Fibroblast of the aortic adventitia (primary cell): ENCODE results near the gene EVI5L. TPM values are rescaled to one million over a fixed set of nuclear protein-coding genes. Genes with fewer than 3 reads are reported as not detected.

Experiments
- DNase-seq: peaks from one replicate; pipeline ENCODE4 v3.0.0-alpha.2; 2010; ENCODE audit warnings: low read depth
- H3K4me3 ChIP-seq: 2 replicates; pipeline ENCODE4 v1.5.1; 2011; ENCODE audit warnings: low read depth, mild to moderate bottlenecking, control low read depth, low read length, moderate library complexity
- CTCF ChIP-seq: IDR thresholded peaks from 2 replicates; pipeline ENCODE4 v1.5.1; 2011; ENCODE audit warnings: mild to moderate bottlenecking, low read length, control low read depth, inconsistent platforms; ENCODE audit not compliant: insufficient read depth
- total RNA-seq: library from RNA; depleted of rRNA; stranded (reverse); fragments of >200 nt; gene quantifications from 2 replicates; pipeline ENCODE4 v1.2.3, GENCODE V29; 2012; ENCODE audit warnings: low replicate concordance

The EVI5L gene
- total RNA-seq, 1 donor: 16.6 TPM

- no peak overlapping the region for H3K4me3 ChIP-seq
- no peak for TF ChIP-seq CTCF
- no peak for DNase-seq
These were observed 7.0 kb upstream of the EVI5L start for GRCh38 chr19:7822910-7823515.

- DNase-seq: no peak
- no peak for TF ChIP-seq CTCF
- no peak overlapping the region for H3K4me3 ChIP-seq
These were observed 6.2 kb upstream of the EVI5L start for GRCh38 chr19:7823686-7824301.

GRCh38 chr19:7829166-7829520 lies 875 bp upstream of the EVI5L start:
- no peak for TF ChIP-seq CTCF
- H3K4me3 ChIP-seq: peak overlapping the region; percentile 55
- DNase-seq: no peak

GRCh38 chr19:7830272-7830771 lies 304 bp downstream of the EVI5L start:
- peak overlapping the region; percentile 76 for H3K4me3 ChIP-seq
- no peak for TF ChIP-seq CTCF
- no peak for DNase-seq

- DNase-seq: no peak
- no peak for TF ChIP-seq CTCF
- peak overlapping the region; percentile 76 for H3K4me3 ChIP-seq
These were observed 805 bp downstream of the EVI5L start for GRCh38 chr19:7830823-7831222.

- peak; percentile 59 for TF ChIP-seq CTCF
- DNase-seq: peak; percentile 48
- peak overlapping the region; percentile 76 for H3K4me3 ChIP-seq
These were observed 1.4 kb downstream of the EVI5L start for GRCh38 chr19:7831452-7831851.
